ENCODE measurements around the gene PRKCA.

DNA sequence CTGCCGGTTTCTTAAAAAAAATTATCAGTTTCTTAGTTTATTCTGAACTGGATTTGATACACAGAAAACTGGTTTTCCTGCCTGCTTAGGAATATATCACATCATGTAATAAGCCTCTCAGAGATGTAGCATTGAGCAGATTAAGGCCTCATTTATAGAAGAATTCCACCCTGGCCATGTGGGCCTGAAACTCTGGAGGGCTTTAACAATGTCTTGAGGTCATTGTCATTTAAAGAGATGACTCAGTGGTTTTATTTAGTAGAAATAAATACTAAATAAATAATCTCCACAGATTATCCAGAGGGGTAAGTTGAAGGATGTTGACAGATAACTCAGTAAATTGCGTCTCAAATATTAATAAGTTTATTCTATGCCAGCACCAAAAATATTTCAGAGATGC lies 56.9 kb downstream of the PRKCA start:
- TF ChIP-seq, protein P1, sequence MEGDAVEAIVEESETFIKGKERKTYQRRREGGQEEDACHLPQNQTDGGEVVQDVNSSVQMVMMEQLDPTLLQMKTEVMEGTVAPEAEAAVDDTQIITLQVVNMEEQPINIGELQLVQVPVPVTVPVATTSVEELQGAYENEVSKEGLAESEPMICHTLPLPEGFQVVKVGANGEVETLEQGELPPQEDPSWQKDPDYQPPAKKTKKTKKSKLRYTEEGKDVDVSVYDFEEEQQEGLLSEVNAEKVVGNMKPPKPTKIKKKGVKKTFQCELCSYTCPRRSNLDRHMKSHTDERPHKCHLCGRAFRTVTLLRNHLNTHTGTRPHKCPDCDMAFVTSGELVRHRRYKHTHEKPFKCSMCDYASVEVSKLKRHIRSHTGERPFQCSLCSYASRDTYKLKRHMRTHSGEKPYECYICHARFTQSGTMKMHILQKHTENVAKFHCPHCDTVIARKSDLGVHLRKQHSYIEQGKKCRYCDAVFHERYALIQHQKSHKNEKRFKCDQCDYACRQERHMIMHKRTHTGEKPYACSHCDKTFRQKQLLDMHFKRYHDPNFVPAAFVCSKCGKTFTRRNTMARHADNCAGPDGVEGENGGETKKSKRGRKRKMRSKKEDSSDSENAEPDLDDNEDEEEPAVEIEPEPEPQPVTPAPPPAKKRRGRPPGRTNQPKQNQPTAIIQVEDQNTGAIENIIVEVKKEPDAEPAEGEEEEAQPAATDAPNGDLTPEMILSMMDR (IDR thresholded peaks at IDR 0.05; ENCODE audit: insufficient read depth, low read length), result no peak
- no peak for TF ChIP-seq POLR2AphosphoS5 (IDR thresholded peaks at IDR 0.05; ENCODE audit: low read depth)
- TF ChIP-seq, protein P2, sequence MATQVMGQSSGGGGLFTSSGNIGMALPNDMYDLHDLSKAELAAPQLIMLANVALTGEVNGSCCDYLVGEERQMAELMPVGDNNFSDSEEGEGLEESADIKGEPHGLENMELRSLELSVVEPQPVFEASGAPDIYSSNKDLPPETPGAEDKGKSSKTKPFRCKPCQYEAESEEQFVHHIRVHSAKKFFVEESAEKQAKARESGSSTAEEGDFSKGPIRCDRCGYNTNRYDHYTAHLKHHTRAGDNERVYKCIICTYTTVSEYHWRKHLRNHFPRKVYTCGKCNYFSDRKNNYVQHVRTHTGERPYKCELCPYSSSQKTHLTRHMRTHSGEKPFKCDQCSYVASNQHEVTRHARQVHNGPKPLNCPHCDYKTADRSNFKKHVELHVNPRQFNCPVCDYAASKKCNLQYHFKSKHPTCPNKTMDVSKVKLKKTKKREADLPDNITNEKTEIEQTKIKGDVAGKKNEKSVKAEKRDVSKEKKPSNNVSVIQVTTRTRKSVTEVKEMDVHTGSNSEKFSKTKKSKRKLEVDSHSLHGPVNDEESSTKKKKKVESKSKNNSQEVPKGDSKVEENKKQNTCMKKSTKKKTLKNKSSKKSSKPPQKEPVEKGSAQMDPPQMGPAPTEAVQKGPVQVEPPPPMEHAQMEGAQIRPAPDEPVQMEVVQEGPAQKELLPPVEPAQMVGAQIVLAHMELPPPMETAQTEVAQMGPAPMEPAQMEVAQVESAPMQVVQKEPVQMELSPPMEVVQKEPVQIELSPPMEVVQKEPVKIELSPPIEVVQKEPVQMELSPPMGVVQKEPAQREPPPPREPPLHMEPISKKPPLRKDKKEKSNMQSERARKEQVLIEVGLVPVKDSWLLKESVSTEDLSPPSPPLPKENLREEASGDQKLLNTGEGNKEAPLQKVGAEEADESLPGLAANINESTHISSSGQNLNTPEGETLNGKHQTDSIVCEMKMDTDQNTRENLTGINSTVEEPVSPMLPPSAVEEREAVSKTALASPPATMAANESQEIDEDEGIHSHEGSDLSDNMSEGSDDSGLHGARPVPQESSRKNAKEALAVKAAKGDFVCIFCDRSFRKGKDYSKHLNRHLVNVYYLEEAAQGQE (IDR thresholded peaks at IDR 0.05; ENCODE audit: insufficient replicate concordance, low read depth), result no peak
- no peak for TF ChIP-seq SPI1 (IDR thresholded peaks at IDR 0.05; ENCODE audit: borderline replicate concordance, low read depth)
- no peak for TF ChIP-seq GABPA (IDR thresholded peaks at IDR 0.05; ENCODE audit: low read depth)

Data from HL-60 (cell line).